Upper lobe of right lung (tissue), 1 donor: ENCODE data around the gene SLC7A6. TPM values are rescaled to one million over a fixed set of nuclear protein-coding genes. Genes with fewer than 3 reads are reported as not detected.
A peak's percentile ranks its signal among the peaks of the same experiment; 100 is the strongest.

Experiments used
- ATAC-seq: fragments of 200-7000 bp; cut with Tn5 transposase; one replicate; pipeline ENCODE4 v1.9.1; 2020; ENCODE audit warnings: mild to moderate bottlenecking, moderate library complexity
- DNase-seq: peaks from one replicate; pipeline ENCODE4 v3.0.0-alpha.2; 2020
- H3K27ac ChIP-seq: fragments of 200-600 bp; one replicate; pipeline ENCODE4 v1.8.0; 2022
- H3K27me3 ChIP-seq: fragments of 200-600 bp; one replicate; pipeline ENCODE4 v1.8.0; 2022; ENCODE audit warnings: mild to moderate bottlenecking
- H3K36me3 ChIP-seq: fragments of 200-600 bp; one replicate; pipeline ENCODE4 v1.8.0; 2022
- H3K4me1 ChIP-seq: fragments of 200-600 bp; one replicate; pipeline ENCODE4 v1.8.0; 2022
- H3K4me3 ChIP-seq: fragments of 200-600 bp; one replicate; pipeline ENCODE4 v1.8.0; 2022; ENCODE audit warnings: mild to moderate bottlenecking
- H3K9me3 ChIP-seq: fragments of 200-600 bp; one replicate; pipeline ENCODE4 v1.8.0; 2022
- intact Hi-C: fragments of 100-400 bp; cut with DNase I; formaldehyde crosslinking; loops from one replicate; pipeline ENCODE4 v1.11.0; 2022
- long read RNA-seq: library from polyadenylated mRNA; unstranded; transcript quantifications from one replicate; pipeline ENCODE4 v2.0.0, GENCODE V29; 2021
- total RNA-seq: library from RNA; stranded (reverse); fragmentation: NEBNext Ultra II Directional; extraction: Animal tissue kit (Norgen Biotek cat#: 25700); gene quantifications from one replicate; pipeline ENCODE4 v1.2.1, GENCODE V29; 2021
- TF ChIP-seq, protein P1 (sequence below): fragments of 200-600 bp; IDR thresholded peaks from one replicate; pipeline ENCODE4 v1.8.0; 2022; ENCODE audit warnings: antibody characterized with exemption
- donor health status: DM: no; HTN: yes; CAD: no; lungs with severe emphysema.

SLC7A6 gene
- total RNA-seq = 61.9 TPM
- long read RNA-seq, full-length matches to known transcripts = 2 of 45 reads
- long read RNA-seq, partial matches to known transcripts = 16 of 45 reads
- long read RNA-seq, other reads (novel, unspliced or antisense) = 27 of 45 reads

DNA sequence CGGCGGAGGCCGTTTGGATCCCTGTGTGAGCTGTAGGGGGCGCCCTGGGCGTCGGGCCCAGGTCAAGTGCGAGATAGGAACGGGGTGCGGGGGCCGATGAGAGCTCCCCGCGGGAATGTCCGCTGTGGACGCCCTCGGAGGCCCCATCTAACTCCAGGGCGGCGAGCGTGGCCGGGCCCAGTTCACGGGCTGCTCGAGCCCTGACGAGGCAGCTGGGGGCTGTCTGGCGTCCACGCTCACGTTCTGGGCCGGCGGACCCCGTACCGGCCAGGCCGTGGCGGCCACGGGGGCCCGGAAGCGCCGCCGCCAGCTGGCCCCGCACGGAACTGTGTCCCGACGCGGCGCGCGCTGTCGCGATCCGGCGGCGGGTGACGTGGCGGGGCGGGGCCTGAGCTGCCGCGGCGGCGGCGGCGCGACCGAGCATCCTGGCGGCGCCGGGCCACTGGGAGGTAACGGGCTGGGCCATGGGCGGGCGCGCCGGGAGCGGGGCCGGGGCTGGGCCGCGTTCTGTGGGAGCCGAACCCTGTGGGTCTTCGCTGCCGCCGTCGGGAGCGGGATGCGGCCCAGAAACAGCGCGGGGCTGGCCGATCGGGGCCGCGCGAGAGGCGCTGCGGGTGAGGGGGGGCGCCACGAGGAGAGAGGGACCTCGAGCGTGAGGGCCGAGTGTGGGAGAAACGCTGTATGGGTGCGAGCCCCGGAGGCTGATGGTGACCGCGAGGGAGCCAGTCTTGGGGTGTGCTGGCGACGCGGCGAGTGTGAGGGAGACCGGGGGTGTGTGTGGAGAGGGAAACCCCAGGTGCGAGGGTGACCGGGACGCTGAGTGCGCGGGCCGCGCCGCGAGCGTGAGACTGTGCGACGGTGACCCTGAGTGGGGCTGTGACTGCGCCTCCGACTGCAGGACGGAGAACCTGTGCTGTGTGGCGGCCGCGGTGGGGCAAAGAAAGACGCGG, at the start of gene SLC7A6:
SLC7A6 (plus strand) TSS at position 399 of the 950 bp plus-strand sequence. CDS start 10,201 bp downstream, outside the sequence.
- peaks cover 19% of the 10 kb centered on the region for H3K4me1 ChIP-seq
- H3K27me3 ChIP-seq = no peaks in the 10 kb centered on the region
- H3K9me3 ChIP-seq = no peaks in the 10 kb centered on the region
- peak within 1 kb of the TSS; percentile 87 for H3K4me3 ChIP-seq
- TF ChIP-seq, protein P1, sequence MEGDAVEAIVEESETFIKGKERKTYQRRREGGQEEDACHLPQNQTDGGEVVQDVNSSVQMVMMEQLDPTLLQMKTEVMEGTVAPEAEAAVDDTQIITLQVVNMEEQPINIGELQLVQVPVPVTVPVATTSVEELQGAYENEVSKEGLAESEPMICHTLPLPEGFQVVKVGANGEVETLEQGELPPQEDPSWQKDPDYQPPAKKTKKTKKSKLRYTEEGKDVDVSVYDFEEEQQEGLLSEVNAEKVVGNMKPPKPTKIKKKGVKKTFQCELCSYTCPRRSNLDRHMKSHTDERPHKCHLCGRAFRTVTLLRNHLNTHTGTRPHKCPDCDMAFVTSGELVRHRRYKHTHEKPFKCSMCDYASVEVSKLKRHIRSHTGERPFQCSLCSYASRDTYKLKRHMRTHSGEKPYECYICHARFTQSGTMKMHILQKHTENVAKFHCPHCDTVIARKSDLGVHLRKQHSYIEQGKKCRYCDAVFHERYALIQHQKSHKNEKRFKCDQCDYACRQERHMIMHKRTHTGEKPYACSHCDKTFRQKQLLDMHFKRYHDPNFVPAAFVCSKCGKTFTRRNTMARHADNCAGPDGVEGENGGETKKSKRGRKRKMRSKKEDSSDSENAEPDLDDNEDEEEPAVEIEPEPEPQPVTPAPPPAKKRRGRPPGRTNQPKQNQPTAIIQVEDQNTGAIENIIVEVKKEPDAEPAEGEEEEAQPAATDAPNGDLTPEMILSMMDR = peak; percentile 77
- ATAC-seq = peak; percentile 84
- peak within 1 kb of the TSS; percentile 93 for H3K27ac ChIP-seq
- H3K36me3 ChIP-seq = peaks cover 13% of the 10 kb centered on the region
- intact Hi-C loops = loop anchor here (5.0 kb wide), 1 partner anchor 63 kb away; no protein-coding TSS in a partner anchor
- peak; percentile 91 for DNase-seq

GRCh38 chr16:68214726-68215125, 49.6 kb upstream of the SLC7A6 start:
- intact Hi-C loops = no loop called here
- H3K4me1 ChIP-seq = no peaks in the 10 kb centered on the region
- peaks cover 4% of the 10 kb centered on the region for H3K36me3 ChIP-seq
- H3K4me3 ChIP-seq = no peak overlapping the region
- no peaks in the 10 kb centered on the region for H3K27me3 ChIP-seq
- H3K27ac ChIP-seq = no peak overlapping the region
- ATAC-seq = no peak
- TF ChIP-seq, protein P1 = no peak
- no peak for DNase-seq
- no peaks in the 10 kb centered on the region for H3K9me3 ChIP-seq

DNA sequence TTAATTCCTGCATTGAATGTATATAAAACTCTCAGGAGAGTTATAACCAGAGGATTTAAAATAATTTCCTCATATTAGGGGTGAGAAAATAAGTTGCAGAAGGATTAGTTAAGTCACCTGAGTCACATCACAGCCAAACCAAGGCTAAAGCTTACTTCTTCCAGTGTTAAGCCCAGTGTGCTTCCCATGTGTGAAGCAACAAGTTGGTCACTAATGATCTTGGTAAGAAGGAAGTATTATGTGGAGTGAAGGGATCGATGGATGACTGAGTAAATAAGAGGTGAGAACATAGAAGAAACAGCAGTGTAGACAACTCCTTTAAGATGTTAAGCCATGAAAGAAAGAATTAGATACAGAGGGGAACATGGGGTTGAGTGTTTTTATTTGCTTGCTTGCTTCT, 49.0 kb upstream of the SLC7A6 start:
- no peaks in the 10 kb centered on the region for H3K27me3 ChIP-seq
- TF ChIP-seq, protein P1 = no peak
- no peaks in the 10 kb centered on the region for H3K4me1 ChIP-seq
- H3K9me3 ChIP-seq = no peaks in the 10 kb centered on the region
- H3K36me3 ChIP-seq = peaks cover 4% of the 10 kb centered on the region
- no peak overlapping the region for H3K27ac ChIP-seq
- no peak for DNase-seq
- no peak overlapping the region for H3K4me3 ChIP-seq
- no peak for ATAC-seq
- intact Hi-C loops = no loop called here

GRCh38 chr16:68216240-68216639, 48.1 kb upstream of the SLC7A6 start:
- H3K36me3 ChIP-seq = peaks cover 6% of the 10 kb centered on the region
- no peaks in the 10 kb centered on the region for H3K9me3 ChIP-seq
- no peak overlapping the region for H3K4me3 ChIP-seq
- TF ChIP-seq, protein P1 = no peak
- no peak overlapping the region for H3K27ac ChIP-seq
- DNase-seq (no peak), ATAC-seq (no peak)
- H3K27me3 ChIP-seq = no peaks in the 10 kb centered on the region
- no peaks in the 10 kb centered on the region for H3K4me1 ChIP-seq
- intact Hi-C loops = no loop called here

DNA sequence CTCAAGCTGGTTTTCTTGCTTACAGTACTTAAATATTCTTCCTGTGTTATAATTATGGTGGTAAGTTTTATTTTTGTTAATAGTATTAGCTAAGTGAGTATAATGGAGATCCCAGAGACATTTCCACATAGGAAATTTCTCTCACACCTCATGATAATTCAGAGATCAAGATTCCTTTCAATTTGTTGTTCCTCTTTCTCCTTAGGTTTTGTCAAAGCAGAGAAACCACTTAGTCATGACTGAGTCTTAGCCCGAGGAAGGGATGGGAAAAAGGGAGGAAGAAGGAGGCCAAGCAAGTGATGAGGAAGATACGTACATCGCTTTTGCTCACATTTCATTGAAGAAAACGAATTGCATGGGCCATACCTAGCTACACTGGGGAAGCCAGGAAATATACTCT, 46.8 kb upstream of the SLC7A6 start:
- intact Hi-C loops = no loop called here
- peaks cover 15% of the 10 kb centered on the region for H3K36me3 ChIP-seq
- H3K4me1 ChIP-seq = no peaks in the 10 kb centered on the region
- no peaks in the 10 kb centered on the region for H3K27me3 ChIP-seq
- no peak overlapping the region for H3K27ac ChIP-seq
- no peak overlapping the region for H3K4me3 ChIP-seq
- no peaks in the 10 kb centered on the region for H3K9me3 ChIP-seq
- ATAC-seq (no peak), DNase-seq (no peak)
- TF ChIP-seq, protein P1 = no peak
